Measurements from ENCODE around the gene CMTM6. TPM values are rescaled to one million over a fixed set of nuclear protein-coding genes. Genes with fewer than 3 reads are reported as not detected.

CMTM6 gene
- total RNA-seq, 1 experiment from 2014 or later, result 27.2 TPM

- ChIA-PET CTCF (interaction anchor here (0.9 kb wide), 1 partner anchor 21 kb away, joined by 3 read pairs; no protein-coding TSS in a partner anchor), POLR2A (no interaction called here)
- intact Hi-C loops (cut with micrococcal nuclease), result no loop called here
- no TSS peak for BruUV-seq (replicated peaks)
- Mint-ChIP-seq H3K4me1 (ENCODE audit: insufficient read depth, unreplicated experiment) (peaks cover 9% of the 10 kb centered on the region), H3K9me3 (ENCODE audit: unreplicated experiment) (no peaks in the 10 kb centered on the region), H3K36me3 (ENCODE audit: insufficient read depth, unreplicated experiment) (peaks cover 16% of the 10 kb centered on the region), H3K27me3 (ENCODE audit: insufficient read depth, unreplicated experiment) (no peaks in the 10 kb centered on the region), H3K27ac (ENCODE audit: low read depth, unreplicated experiment) (no peak overlapping the region), H3K4me3 (ENCODE audit: unreplicated experiment) (no peak overlapping the region)
- DNase-seq (ENCODE audit: unreplicated experiment), result no peak
- TF ChIP-seq CTCF (IDR thresholded peaks at IDR 0.05; ENCODE audit: unreplicated experiment), result no peak
These were observed 14.1 kb downstream of the CMTM6 start for GRCh38 chr3:32488474-32489008.

- BruUV-seq (replicated peaks), result no TSS peak
- Mint-ChIP-seq H3K4me3 (ENCODE audit: unreplicated experiment) (no peak overlapping the region), H3K9me3 (ENCODE audit: unreplicated experiment) (no peaks in the 10 kb centered on the region), H3K27me3 (ENCODE audit: insufficient read depth, unreplicated experiment) (no peaks in the 10 kb centered on the region), H3K36me3 (ENCODE audit: insufficient read depth, unreplicated experiment) (peaks cover 18% of the 10 kb centered on the region), H3K4me1 (ENCODE audit: insufficient read depth, unreplicated experiment) (peaks cover 9% of the 10 kb centered on the region), H3K27ac (ENCODE audit: low read depth, unreplicated experiment) (no peak overlapping the region)
- no peak for TF ChIP-seq CTCF (IDR thresholded peaks at IDR 0.05; ENCODE audit: unreplicated experiment)
- intact Hi-C loops (cut with micrococcal nuclease), result no loop called here
- ChIA-PET CTCF (interaction anchor here (0.6 to 0.9 kb wide), 2 partner anchors 20 to 168 kb away, joined by 3 read pairs; no protein-coding TSS in a partner anchor), POLR2A (no interaction called here)
- no peak for DNase-seq (ENCODE audit: unreplicated experiment)
These were observed 14.7 kb downstream of the CMTM6 start for GRCh38 chr3:32487781-32488473.

GRCh38 chr3:32484436-32484835 lies 18.2 kb downstream of the CMTM6 start:
- BruUV-seq (replicated peaks), result no TSS peak
- Mint-ChIP-seq H3K27ac (ENCODE audit: low read depth, unreplicated experiment) (no peak overlapping the region), H3K9me3 (ENCODE audit: unreplicated experiment) (no peaks in the 10 kb centered on the region), H3K4me1 (ENCODE audit: insufficient read depth, unreplicated experiment) (peaks cover 15% of the 10 kb centered on the region), H3K4me3 (ENCODE audit: unreplicated experiment) (no peak overlapping the region), H3K36me3 (ENCODE audit: insufficient read depth, unreplicated experiment) (peaks cover 21% of the 10 kb centered on the region), H3K27me3 (ENCODE audit: insufficient read depth, unreplicated experiment) (no peaks in the 10 kb centered on the region)
- POLR2A ChIA-PET, result no interaction called here
- intact Hi-C loops (cut with micrococcal nuclease), result no loop called here
- TF ChIP-seq CTCF (IDR thresholded peaks at IDR 0.05; ENCODE audit: unreplicated experiment), result no peak
- DNase-seq (ENCODE audit: unreplicated experiment), result no peak
- CTCF ChIA-PET, result interaction anchor here (0.6 to 4.0 kb wide), 3 partner anchors 16 to 463 kb away, joined by 3 to 22 read pairs (median 3); no protein-coding TSS in a partner anchor

GRCh38 chr3:32483772-32484171 lies 18.9 kb downstream of the CMTM6 start:
- no peak overlapping the region for H3K4me3 Mint-ChIP-seq (ENCODE audit: unreplicated experiment)
- TF ChIP-seq CTCF (IDR thresholded peaks at IDR 0.05; ENCODE audit: unreplicated experiment), result no peak
- CTCF ChIA-PET, result interaction anchor here (0.6 to 4.0 kb wide), 2 partner anchors 15 to 207 kb away, joined by 3 to 22 read pairs; no protein-coding TSS in a partner anchor
- H3K27me3 Mint-ChIP-seq (ENCODE audit: insufficient read depth, unreplicated experiment), result no peaks in the 10 kb centered on the region
- POLR2A ChIA-PET, result interaction anchor here (1.5 kb wide), 1 partner anchor 18 kb away, joined by 5 read pairs; the partner anchor contains the start of gene CMTM6
- peaks cover 15% of the 10 kb centered on the region for H3K4me1 Mint-ChIP-seq (ENCODE audit: insufficient read depth, unreplicated experiment)
- peaks cover 28% of the 10 kb centered on the region for H3K36me3 Mint-ChIP-seq (ENCODE audit: insufficient read depth, unreplicated experiment)
- no TSS peak for BruUV-seq (replicated peaks)
- DNase-seq (ENCODE audit: unreplicated experiment), result no peak
- intact Hi-C loops (cut with micrococcal nuclease), result no loop called here
- no peak overlapping the region for H3K27ac Mint-ChIP-seq (ENCODE audit: low read depth, unreplicated experiment)
- H3K9me3 Mint-ChIP-seq (ENCODE audit: unreplicated experiment), result no peaks in the 10 kb centered on the region

Data from MCF 10A (cell line).